Endometrial microvascular endothelial cells (primary cell): ENCODE measurements around the gene COL1A1. TPM values are rescaled to one million over a fixed set of nuclear protein-coding genes. Genes with fewer than 3 reads are reported as not detected.

Source experiments
- in situ Hi-C: cut with HindIII; loops from 2 replicates; pipeline ENCODE4 v1.10.0; 2017; ENCODE audit warnings: low sequenced_read_pairs, low pct_unique_long_range_greater_than_20kb; ENCODE audit errors: inconsistent ontology term
- total RNA-seq: library from RNA; depleted of rRNA; stranded (reverse); fragments of >200 nt; gene quantifications from one replicate; pipeline ENCODE4 v1.2.3, GENCODE V29; 2015; ENCODE audit errors: inconsistent ontology term

COL1A1 gene
- total RNA-seq, 1 donor from 2014 or later, result 95.4 TPM

GRCh38 chr17:50177983-50178834, 23.2 kb downstream of the COL1A1 start:
- in situ Hi-C loops, result no loop called here

GRCh38 chr17:50177476-50177875, 24.0 kb downstream of the COL1A1 start:
- in situ Hi-C loops, result no loop called here

- in situ Hi-C loops, result no loop called here
Observed at GRCh38 chr17:50176559-50177357, 24.7 kb downstream of the COL1A1 start.

GRCh38 chr17:50175035-50175807, 26.2 kb downstream of the COL1A1 start:
- in situ Hi-C loops, result no loop called here

GRCh38 chr17:50174444-50174843, 27.0 kb downstream of the COL1A1 start:
- in situ Hi-C loops, result no loop called here

- in situ Hi-C loops, result no loop called here
Observed at GRCh38 chr17:50173335-50173941, 28.0 kb downstream of the COL1A1 start.

- in situ Hi-C loops, result no loop called here
Observed at GRCh38 chr17:50172936-50173334, 28.5 kb downstream of the COL1A1 start.

- in situ Hi-C loops, result no loop called here
Observed at GRCh38 chr17:50172130-50172529, 29.3 kb downstream of the COL1A1 start.

- in situ Hi-C loops, result no loop called here
Observed at GRCh38 chr17:50171371-50172071, 29.9 kb downstream of the COL1A1 start.

GRCh38 chr17:50170662-50171370, 30.6 kb downstream of the COL1A1 start:
- in situ Hi-C loops, result no loop called here

- in situ Hi-C loops, result no loop called here
Observed at GRCh38 chr17:50169881-50170459, 31.5 kb downstream of the COL1A1 start.

GRCh38 chr17:50169121-50169764, 32.2 kb downstream of the COL1A1 start:
- in situ Hi-C loops, result no loop called here

- in situ Hi-C loops, result no loop called here
Observed at GRCh38 chr17:50168319-50168718, 33.1 kb downstream of the COL1A1 start.

GRCh38 chr17:50167371-50167770, 34.1 kb downstream of the COL1A1 start:
- in situ Hi-C loops, result no loop called here

- in situ Hi-C loops, result no loop called here
Observed at GRCh38 chr17:50166518-50167181, 34.8 kb downstream of the COL1A1 start.

- in situ Hi-C loops, result no loop called here
Observed at GRCh38 chr17:50165867-50166517, 35.4 kb downstream of the COL1A1 start, which contains the start of gene SGCA. Gene SGCA (plus strand): TSS chr17:50166005. CDS start chr17:50166041, 36 bp downstream.
